HT1080 (cell line): ENCODE measurements around the gene ITGAE. TPM values are rescaled to one million over a fixed set of nuclear protein-coding genes. Genes with fewer than 3 reads are reported as not detected.
A peak's percentile ranks its signal among the peaks of the same experiment; 100 is the strongest.
"Not testable (repeated sequence)": the region's sequence is repeated elsewhere in the genome, so short reads cannot be mapped to it uniquely, and the experiment has no call there.

Experiments
- DNase-seq: peaks from one replicate; pipeline ENCODE4 v3.0.0-alpha.2; 2015; ENCODE audit warnings: low read depth
- polyA plus RNA-seq, 2 experiments: library from polyadenylated mRNA; depleted of rRNA; stranded (reverse); fragments of >200 nt; gene quantifications; 2 replicates each; pipeline ENCODE4 v1.2.3, GENCODE V29; 2015
- total RNA-seq: library from RNA; depleted of rRNA; stranded (reverse); fragments of >200 nt; shearing (Covaris generic); gene quantifications from 2 replicates; pipeline ENCODE4 v1.2.3, GENCODE V29; 2014; rRNA removed

ITGAE gene, protein sequence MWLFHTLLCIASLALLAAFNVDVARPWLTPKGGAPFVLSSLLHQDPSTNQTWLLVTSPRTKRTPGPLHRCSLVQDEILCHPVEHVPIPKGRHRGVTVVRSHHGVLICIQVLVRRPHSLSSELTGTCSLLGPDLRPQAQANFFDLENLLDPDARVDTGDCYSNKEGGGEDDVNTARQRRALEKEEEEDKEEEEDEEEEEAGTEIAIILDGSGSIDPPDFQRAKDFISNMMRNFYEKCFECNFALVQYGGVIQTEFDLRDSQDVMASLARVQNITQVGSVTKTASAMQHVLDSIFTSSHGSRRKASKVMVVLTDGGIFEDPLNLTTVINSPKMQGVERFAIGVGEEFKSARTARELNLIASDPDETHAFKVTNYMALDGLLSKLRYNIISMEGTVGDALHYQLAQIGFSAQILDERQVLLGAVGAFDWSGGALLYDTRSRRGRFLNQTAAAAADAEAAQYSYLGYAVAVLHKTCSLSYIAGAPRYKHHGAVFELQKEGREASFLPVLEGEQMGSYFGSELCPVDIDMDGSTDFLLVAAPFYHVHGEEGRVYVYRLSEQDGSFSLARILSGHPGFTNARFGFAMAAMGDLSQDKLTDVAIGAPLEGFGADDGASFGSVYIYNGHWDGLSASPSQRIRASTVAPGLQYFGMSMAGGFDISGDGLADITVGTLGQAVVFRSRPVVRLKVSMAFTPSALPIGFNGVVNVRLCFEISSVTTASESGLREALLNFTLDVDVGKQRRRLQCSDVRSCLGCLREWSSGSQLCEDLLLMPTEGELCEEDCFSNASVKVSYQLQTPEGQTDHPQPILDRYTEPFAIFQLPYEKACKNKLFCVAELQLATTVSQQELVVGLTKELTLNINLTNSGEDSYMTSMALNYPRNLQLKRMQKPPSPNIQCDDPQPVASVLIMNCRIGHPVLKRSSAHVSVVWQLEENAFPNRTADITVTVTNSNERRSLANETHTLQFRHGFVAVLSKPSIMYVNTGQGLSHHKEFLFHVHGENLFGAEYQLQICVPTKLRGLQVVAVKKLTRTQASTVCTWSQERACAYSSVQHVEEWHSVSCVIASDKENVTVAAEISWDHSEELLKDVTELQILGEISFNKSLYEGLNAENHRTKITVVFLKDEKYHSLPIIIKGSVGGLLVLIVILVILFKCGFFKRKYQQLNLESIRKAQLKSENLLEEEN
- 26.9 and 34.0 TPM in 2 replicates for total RNA-seq
- polyA plus RNA-seq (2015; cell fraction: cytosol; rRNA removed), result 29.1 and 35.0 TPM in 2 replicates
- 20.6 and 23.2 TPM in 2 replicates for polyA plus RNA-seq (2015; cell fraction: nucleus; rRNA removed)

DNA sequence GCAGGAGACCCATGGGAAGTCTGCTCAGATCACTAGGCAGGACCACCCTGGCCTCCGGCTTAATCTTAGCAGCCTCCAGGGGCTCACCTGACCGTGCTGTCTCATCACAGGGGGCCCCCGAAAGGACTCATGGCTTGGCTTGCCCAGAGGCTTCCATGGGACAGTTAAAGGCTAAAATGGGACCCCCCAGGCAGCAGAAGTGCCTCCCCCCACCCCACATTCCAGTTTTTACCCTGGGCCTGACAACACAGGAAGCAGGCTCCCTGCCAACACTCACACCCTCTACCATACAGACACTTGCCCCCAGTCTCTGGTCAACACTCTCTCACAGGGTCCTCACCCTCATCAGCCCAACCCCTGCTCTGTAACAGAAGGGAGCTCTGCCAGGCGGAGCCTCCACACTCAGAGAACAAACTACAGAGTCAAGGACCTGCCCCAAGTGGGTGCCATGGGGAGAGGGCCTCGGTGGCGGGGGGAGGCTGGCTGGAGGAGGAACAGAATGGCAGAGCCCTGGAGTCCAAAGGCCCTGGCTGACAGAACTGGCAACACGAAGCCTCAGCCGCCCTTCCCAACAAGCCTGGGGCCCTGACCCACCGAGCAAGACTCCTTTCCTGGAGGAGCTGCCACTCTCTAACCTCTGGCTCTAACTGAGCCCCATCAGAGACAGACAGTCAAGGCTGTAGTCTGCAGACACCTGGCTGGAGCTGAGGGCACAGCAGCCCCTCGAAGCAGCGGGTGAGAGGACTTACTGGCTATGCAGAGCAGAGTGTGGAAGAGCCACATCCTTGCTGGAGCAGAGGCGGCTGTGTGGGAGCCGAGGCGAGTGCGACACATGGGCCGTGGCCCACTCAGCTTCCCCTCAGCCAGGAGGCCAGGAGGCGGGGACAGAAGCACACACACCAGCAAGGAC, at the start of gene ITGAE:
ITGAE (minus strand) TSS at position 827 of the 910 bp plus-strand sequence; CDS start at position 783, 44 bp downstream.
- DNase-seq, result no peak

DNA sequence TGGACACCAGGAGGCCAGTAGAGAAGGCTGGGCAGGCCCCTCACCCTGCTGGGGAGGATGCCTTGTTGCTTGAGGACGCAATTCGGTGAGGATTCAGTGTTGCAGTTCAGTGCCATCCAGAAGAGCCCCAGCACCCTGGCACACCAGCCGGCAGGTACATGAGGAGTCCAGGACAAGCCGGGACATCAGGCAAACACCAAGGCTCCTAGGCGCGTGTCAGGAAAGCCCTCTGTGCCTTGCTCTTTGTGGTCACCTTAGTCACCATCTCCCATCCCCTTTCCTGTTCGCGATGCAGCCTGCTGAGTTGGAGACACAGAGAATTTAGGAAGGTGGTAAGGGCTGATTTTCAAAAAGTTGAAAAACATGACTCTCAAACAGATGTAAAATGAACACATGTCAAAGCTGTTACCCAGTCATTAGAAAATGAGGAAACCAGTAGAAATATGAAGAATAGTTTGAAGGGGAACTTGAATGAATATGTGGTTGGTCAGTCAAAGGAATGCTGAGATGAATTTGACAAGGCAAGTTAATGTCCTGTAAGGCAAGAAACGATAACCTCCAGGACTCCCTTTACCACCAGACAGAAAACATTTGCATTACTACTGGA, 47.3 kb upstream of the ITGAE start:
- peak; percentile 64 for DNase-seq

DNA sequence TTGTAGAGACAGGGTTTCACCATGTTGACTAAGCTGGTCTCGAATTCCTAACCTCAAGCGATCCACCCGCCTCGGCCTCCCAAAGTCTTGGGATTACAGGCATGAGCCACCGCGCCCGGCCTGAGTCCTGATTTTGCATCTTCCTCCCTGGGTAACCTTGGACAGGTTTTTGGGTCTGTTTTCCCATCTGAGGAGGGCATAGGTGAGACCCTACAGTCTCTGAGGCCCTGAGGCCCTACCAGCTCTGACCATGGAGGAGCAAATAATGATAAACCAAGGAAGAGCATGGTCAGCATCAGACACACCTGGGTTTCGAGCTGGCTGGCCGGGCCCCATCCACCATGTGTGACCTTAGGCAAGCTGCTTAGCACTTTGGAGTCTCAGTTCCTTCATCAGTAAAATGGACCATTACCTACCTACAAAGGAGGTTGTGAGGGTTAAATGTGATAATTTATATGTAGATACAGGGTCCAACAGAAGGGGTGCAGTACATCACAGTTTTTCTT, 46.2 kb upstream of the ITGAE start:
- DNase-seq, result no peak

DNA sequence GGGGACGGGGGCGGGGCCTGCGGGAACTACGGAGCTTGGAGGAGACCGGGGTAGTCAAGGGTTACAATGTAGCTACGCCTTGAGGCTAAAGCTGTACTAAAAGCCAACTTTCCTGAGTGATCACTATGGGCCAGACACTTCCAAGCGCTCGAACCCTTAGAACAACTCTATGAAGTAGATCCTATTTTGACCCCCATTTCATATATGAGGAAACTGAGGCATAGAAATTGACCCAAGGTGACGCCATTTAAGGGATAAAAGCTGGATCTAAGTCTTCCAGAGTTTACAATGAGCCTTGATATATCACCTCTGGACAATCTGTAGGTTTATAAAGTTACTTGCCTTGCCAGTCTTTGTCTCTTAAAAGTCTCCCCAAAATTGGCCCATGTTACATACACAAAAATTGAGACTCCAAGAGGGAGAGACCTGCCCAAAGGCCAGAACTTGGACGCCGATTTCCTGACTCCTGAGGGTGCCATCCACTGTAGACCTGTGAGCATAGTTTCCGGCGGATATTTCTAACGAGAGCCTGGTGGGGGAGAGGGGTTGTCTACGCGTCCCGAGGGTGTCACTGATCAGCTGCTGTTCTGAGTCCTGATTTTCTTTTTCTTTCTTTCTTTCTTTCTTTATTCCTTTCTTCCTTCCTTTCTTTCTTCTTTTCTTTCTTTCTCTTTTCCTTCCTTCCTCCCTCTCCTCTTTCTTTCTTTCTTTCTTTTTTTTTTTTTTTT, 45.6 kb upstream of the ITGAE start:
- no peak for DNase-seq

DNA sequence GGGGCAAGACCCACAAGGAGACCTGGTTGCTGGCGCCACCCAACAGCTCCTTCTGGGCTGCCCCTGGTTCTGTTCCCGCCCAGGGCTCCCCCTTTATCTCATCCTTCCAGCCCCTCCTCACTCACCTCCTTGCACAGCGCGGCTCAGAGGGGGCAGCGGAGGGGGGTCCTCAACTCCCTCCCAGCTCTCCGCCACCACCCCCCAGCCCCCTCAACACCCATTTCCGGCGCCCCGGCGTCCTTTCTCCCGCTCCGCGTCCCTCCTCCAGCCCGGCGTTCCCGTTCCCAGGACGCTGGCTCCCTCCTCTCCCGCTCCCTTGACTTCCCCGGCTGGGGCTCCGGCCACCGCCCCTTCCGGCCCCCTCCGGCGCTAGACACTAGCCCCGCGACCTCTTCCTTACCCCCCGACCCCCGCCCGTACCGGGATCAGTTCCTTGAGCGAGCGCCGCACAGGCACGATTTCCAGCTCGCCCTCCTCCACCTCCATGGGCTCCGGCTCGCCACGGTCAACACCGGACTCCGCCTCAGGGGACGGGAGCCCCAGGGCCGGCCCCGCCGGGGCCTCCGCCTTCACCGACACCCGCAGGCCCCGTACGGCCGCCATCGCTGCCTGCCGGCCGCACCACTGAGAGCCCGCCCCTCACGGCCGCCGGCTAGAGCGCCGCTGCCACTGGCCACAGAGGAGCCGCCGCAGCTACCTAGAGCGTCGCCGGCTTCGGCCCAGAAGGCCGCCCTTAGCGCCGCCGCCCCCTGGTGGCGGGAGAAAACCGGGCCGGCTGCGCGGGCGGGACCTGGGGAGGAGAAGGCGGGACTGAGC, 44.8 kb upstream of the ITGAE start, which contains the start of gene NCBP3:
NCBP3 (minus strand) TSS at position 626 of the 816 bp plus-strand sequence; CDS start at position 603, 23 bp downstream.
- DNase-seq, result peak; percentile 85

DNA sequence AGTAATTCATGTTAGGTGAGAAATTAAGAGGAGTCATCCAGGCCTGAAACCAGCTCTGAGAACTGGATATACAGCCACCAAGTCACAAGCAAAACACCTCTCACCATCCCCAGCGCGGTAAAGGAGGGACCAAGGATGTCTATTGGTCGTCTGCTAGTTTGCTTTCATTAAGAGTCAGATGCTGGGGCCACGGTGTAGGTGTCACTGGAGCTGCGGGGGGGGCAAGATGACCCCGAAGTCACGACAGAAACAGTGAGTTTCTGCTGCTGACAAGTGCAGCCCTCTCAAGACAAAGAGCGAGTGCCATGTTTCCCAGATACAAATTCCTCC, 44.3 kb upstream of the ITGAE start:
- peak; percentile 18 for DNase-seq

DNA sequence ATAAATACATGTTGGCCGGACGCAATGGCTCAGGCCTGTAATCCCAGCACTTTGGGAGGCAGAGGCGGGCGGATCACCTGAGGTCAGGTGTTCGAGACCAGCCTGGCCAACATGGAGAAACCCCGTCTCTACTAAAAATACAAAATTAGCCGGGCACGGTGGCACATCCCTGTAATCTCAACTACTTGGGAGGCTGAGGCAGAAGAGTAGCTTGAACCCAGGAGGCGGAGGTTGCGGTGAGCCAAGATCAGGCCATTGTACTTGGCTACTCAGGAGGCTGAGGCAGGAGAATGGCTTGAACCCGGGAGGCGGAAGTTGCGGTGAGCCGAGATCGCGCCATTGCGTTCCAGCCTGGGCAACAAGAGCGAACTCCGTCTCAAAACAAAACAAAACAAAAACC, 43.6 kb upstream of the ITGAE start:
- DNase-seq, result not testable (repeated sequence)

DNA sequence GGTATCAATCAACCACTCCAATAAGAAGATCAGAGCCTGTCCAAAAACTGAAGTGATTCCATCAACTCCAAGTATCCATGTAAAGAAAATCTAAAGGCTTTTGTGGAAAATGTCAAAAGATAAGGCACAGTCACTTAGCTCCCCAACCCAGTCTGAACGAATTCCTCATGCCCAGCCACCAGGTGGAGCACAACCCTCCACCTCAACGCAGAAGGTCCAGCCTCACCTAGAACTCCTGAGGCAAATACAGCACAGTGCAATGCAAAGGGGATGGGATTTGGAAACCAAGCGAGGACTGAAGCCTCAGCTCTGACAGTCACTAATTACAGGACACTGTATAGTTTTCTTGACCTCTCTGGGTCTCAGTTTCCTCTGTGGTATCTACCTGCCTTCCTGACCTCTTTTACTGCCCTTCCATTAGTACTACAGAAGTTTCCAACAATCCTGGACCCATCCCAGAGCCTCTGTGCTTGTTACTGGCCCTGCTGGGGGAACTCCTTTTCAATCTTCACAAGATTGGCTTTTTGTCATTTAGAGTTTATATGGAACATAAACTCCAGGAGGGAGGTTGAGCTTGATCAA, 43.0 kb upstream of the ITGAE start:
- peak; percentile 38 for DNase-seq

DNA sequence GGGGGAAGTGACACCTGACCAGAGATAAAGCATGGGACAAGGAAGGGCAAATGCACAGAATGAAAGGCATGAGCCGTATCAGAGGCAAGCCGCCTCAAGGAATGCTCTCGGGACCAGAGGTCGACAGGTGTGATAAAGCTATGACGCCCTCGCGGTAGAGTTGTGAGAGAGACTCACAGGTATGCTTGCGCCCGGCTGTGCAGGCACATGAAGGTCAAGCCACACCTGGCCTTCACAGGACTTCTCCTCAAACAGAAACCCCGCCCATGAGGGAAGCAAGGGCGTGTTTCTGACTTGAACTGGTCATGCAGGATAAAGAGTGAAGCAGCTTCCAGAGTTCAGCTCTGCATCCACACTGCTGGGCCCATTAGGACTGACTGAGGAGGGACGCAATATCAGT, 37.2 kb upstream of the ITGAE start:
- DNase-seq, result no peak

DNA sequence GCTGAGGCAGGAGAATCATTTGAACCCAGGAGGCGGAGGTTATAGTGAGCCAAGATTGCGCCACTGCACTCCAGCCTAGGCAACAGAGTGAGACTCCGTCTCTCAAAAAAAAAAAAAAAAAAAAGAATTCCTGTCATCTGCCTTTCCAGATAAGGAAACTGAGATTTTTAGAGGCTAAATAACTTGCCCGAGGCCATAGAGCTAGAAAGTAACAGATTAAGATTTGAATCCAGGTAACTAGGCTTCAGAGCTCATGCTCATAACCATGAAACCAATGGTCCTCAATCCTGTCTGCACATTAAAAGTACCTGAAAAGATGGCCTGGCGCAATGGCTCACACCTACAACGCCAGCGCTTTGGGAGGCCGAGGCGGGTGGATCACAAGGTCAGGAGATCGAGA, 35.6 kb upstream of the ITGAE start:
- no peak for DNase-seq

DNA sequence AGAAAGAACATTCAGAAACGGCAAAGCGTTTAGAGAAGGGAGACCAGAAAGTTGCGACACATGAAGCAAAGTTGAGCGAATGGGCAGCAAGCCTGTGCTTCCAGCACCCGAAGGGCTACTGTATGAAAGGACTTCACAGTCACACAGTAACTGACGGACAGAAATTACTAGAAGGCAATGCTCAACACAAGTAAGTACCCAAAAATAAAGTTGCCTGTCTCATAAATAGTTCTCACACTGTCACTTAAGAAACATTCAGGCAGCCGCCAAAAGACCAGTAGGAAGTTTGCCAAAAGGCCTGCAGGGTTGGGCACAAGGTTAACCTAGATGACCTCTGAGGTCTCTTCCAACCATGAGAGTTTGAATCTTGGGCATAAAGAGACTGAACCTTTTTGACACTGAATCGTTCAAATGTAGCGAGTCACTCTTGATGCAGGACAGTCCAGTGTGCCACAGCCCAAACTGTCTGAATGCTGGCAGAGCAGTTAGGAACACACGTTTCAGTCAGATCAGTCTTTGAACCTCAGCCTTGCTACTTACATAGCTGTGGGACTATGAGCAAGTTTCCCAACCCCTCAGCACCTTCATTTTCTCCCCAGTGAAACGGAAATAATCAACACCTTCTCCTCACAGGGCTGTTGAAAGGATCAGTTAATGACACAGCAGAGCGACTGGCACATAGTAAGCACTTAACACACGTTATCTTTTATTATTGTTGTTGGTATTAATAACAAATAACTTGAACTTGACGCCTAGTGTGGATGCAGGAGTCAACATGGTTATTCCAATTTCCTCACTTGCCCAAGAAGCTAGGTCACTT, 34.6 kb upstream of the ITGAE start:
- DNase-seq, result no peak

DNA sequence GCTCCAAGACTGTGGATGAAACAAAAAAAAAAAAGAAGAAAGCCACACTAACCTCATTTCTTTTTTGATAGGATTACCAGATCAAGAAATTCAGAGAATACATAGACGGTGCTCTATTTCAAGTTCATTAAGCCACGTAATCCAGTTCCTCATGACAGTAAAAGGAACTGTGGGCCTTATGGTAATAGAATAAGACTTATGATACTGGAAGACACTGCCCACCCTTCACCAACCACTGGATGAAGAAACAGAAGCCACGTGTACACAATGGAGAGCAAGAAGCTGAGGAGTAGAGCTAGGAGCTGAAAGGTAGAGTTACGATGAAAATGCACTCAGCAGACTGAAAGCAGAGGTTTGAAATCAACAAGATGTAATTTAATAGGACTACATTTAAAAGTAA, 33.8 kb upstream of the ITGAE start:
- DNase-seq, result no peak

DNA sequence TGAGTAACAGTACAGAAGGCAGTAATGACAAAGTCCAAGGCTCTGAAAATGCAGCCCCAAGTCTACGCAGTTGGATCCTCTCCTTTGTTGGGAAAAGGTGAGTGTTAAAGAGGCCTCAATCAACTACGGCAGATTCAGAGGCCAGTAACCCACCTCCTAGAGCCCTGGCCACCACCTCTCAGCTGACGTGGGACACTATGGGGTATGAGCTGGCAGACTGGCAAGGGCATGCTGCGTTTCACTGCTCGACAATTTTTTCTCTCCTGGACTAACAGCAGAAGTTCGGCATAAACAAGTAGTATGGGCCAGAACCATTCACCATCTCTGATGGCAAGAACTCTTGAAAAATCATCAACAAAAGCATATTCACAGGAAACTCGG, 27.9 kb upstream of the ITGAE start:
- DNase-seq, result no peak

DNA sequence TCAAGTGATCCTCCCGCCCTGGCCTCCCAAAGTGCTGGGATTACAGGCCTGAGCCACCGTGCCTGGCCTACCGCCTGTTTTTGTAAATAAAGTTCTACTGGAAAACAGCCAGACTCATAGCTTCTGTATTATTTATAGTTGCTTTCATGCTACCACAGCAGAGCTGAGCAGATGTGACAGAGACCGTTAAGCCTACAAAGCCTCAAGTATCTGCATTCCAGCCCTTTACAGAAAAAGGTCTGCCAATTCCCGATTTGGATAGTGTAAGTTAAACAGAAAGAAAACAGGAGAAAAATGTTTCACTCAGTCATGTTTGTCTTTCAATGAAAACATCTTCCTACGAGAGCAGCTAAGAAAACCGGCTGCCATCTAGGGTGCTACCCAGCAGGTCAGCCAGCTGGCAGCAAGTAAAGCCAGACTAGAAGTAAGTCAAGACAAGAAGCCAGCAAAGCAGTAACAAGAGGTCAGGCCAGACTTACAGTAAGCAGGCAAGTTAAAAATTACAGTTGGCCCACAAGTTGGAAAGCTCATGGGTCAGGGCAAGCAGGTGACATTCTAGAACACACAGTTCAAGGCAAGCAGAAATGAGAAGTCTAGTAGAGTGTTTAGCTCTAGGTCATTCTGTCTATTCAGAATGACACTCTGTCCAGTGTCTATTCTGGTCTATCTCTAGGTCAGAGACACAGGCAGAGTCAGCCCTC, 27.3 kb upstream of the ITGAE start:
- DNase-seq, result no peak

DNA sequence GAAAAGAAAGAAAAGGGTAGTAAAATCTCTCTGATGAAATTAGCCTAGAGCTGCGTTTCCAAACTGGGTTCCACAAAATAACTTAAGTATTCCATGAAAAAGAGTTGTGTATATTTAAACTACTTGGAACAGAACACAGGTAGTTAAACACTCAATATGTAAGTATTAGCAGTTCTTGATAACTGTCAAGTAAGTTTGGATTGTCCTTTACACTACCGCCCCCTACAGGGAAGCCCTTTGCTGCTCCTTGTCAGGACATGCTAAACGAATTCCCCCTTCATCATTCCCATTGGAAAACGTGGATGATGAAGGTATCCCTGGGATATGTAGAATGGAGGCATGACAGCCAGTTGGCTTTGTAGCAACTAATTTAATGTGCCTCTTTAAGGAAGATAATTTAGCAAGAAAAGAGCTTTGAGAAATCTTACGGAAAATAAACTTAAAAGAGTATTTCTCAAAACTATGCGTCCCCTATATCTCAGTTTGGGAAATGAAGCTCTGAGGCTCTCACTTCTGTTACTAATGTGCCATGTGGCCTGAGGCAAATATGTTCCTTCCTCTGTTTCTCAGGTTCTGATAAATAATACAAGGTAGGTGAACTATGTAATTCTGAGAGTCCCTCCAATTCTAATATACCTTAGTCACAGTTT, 26.3 kb upstream of the ITGAE start:
- DNase-seq, result peak; percentile 58

DNA sequence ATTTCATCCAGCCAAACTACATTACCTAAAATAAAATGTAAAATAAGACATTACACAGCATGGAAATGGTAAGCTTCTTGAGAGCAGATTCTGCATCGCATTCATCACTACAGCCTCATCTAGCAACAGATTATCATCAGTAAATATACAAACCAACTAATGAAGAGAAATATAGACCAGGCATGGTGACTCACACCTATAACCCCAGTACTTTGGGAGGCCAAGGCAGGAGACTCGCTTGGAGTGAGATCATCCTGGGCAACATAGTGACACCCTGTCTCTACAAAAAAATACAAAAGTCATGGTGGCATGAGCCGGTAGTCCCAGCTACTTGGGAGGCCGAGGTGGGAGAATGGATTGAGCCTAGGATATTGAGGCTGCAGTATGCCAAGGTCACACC, 25.2 kb upstream of the ITGAE start:
- DNase-seq, result no peak
